NCI-H2081 (cell line): ENCODE data around the gene TMEM41B.
"Not testable (repeated sequence)": the region's sequence is repeated elsewhere in the genome, so short reads cannot be mapped to it uniquely, and the experiment has no call there.

Experiments
- DNase-seq, 2 experiments: peaks; one replicate each; lab custom pipeline; 2025; lab: John Stamatoyannopoulos, UW

TMEM41B gene

DNA sequence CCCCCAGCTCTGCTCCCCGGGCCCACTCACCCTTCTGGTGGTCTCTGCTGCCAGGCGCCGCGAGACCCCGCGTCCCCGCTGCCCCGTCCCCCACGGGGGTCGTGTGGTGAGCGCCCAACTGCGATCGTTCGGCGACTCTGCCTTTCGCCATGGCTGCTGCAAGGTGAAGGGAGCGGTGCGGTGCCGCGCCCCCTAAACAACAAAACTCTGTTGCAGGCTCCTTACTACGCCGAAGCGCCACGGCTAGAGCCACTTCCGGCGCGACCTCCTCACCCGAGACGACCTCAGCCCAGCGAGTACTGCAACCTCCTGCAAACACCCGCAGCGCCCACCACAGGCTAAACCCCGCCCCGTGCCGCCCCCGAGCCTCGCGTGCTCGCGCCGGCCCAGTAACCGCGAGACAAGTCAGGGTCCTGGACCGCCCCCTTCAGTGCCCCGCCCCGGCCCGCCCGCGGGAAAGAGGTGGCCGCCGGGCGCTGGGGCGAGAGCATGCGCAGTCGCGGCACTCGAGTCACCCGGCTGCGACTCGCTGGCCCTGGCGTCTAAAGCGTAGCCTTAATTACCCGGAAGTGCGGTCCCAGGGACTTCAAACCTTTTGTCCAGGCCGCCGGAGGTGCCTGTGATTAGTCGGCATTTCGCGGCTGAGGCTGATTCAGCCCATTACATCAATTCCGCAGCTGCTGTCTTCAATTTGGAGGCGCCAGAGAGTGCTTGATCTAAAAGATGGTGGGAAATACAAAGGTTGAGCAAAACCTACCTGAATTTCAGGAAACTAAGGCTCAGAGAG, at the start of gene TMEM41B:
TSS of gene TMEM41B (minus strand) at position 303 of the 787 bp plus-strand sequence. CDS start at position 151, 152 bp downstream.
- DNase-seq: peak; percentile 98 to 99

DNA sequence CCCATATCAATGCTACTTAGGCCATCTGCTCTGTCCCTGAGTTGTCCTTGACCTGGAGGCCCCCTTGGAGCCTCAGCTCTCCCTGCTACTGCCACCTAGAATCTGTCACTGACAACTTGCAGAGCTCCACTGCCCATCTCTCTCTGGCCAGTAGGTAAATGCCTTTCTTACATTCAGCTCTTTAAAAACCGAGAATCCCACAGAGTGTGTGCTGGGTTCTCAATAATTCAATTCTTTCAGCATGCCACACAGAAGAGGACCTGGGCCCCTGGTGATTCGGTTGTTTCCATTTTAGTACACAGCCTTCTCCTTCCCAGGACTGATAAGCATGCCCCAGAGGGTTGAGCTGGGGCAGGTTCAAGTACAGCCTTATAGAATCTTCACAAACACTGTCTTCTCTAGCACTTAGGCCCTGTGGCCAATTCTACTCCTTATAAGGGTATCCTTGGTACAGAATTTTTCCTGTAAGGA, 48.0 kb upstream of the TMEM41B start:
- DNase-seq: no peak

- DNase-seq: not testable (repeated sequence)
Observed at GRCh38 chr11:9360862-9361622, 46.6 kb upstream of the TMEM41B start.

GRCh38 chr11:9357041-9357440, 42.6 kb upstream of the TMEM41B start:
- DNase-seq: no peak

DNA sequence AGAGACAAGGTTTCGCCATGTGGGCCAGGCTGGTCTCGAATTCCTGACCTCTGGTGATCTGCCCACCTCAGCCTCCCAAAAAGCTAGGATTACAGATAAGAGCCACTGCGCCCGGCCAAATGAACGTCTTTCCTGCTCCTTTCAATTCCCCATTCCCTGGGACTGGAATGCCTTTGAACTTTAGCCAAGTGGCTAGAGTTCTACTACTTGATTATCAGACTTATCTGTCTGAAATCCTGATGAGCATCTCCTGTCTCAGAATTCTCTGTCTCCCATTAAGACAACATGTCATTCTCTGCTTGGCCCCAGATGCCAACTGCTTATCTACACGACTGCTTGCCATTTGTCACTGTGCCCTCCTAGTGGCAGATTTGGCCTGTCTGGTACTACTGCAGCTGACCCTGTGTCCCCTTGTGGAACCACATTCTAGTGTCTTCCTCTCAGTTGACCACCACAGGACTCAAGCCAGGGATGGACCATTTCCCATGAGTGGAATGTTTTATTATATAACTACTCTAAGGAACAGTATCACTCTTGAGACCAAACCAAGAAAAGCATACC, 37.0 kb upstream of the TMEM41B start:
- no peak for DNase-seq

GRCh38 chr11:9347779-9348178, 33.4 kb upstream of the TMEM41B start:
- not testable (repeated sequence) for DNase-seq

DNA sequence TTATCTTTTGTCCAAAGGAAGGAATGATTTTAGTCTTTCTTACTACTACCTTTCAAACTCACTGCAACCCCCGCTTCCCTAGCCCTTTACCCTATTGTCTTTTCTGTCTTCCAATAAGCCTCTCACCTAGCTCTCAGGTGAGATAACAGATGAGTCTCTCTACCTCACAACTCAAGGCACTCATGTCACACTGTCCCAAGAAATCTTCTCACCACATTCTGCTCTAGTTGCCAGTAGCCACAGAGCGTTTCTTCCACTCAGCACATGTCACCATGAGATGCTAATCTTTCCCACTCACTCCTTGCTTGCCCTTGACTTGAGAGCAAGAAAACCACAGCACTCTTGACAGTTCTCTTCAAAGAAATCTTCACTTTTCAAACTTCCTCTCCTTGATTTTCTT, 32.7 kb upstream of the TMEM41B start:
- DNase-seq: no peak

DNA sequence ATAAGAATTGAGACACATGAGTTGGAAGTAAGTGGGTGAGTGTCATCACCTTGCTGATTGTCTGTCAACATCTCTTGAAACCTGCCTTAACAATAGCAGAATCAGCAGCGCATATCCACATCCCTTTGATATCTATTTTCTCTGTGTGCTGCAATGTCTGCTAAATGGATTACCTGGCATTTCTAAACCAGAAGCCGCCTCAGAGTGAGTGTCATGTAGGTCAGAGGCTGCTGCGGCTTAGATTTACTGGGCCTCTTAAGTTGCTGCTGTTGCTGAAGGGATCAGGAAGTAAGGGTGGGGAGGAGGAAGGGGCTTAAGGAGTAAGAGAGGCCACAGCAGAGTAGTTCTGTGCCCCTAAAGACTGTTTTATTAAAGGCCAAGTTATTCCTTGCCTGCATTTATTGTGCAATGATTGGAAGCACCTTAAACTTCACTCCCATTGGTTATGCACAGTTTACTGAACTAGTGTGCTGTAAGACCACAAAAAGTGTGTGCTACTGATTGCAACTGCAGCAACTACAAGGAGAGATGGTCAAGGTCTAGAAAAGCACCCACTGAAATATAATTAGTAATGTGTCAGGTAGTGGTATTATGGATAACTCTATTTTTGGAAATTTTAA, 29.8 kb upstream of the TMEM41B start:
- DNase-seq: no peak

DNA sequence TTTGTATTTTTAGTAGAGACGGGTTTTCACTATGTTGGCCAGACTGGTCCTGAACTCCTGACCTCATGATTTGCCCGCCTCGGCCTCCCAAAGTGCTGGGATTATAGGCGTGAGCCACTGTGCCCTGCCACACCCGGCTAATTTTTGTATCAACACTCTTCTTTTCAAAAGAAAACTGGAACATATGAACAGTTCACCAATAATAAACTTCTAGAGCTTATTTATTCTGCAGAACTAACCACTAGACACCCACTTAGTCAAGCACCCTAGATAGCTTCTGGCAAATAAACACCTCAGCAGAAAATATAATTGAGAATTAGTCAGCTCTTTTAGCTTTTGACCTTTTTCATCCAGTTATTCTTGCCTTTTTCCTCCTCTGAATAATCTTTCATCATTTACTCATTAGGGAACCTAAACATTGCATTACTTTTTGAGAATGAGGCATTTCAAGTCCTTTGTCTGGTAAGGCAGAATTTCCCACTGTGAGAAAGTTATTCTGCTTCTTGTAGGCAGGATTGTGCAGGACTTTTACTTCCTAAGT, 27.3 kb upstream of the TMEM41B start:
- no peak for DNase-seq

GRCh38 chr11:9332655-9333054, 18.3 kb upstream of the TMEM41B start:
- DNase-seq: no peak

DNA sequence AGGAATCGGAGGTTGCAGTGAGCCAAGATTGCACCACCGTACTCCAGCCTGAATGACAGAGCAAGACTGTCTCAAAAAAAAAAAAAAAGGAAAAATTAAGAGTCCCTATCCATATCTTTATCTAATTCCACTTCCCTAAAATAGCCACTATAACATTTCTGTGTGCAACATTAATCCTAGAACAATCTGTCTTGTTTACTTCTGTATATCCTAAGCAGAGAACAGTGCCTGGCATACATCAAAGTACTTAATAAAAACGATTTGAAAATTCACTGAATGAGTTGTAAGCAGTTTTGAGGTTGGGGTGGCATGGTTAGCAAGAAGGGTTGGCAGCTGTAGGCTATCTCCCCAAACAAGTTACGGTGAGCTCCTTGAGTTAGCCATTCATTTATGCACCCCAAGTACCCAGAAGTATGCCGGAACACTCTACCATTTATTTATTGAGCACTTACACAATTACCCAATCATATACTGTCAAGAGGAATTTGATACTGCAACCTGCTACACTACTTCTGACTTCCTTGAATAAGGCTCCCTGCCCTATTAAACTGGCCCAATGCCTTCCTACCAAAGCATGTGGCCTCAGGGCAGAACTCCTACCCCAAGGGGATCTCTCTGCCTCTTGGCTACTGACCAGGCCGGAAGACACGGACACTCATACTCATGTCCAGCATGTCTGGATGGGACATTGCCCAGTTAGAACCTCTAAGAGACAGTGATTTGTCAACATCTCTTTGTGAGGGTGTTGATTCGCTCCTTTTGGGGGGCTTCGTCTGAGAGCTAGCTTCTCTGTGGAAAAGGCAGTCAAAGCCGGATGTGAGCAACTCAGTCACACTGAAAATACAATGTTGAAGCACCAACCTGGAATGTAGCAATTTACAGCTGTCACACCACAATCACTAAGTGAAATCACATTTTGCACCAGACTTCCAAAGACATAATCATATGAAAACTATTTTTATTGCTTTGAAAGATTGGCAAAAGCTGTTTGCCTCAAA, 16.3 kb upstream of the TMEM41B start:
- DNase-seq: no peak

GRCh38 chr11:9320047-9320446, 5.7 kb upstream of the TMEM41B start:
- no peak for DNase-seq

- DNase-seq: not testable (repeated sequence)
Observed at GRCh38 chr11:9319377-9320001, 5.1 kb upstream of the TMEM41B start.

GRCh38 chr11:9318442-9319376, 4.3 kb upstream of the TMEM41B start:
- DNase-seq: not testable (repeated sequence)

DNA sequence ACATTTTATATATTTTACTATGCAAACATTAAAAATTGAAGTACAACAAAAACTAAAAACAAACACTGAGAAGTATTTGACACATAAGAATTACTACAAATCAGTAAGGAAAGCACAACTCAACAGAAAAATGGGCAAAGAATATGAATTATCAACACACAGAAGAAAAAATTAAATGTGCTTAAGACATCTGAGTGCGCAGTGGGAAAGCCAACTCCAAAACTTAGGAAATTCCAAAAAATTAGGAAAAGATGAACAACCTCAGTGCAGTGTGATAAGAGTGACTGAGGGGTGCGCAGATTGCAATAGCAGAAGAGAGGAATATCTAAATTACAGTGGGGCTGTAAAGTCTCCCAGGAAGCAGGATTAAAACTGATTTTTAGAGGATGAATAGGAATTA, 1.9 kb upstream of the TMEM41B start:
- DNase-seq: no peak

- peak in 1 of 2 experiments; percentile 49 for DNase-seq
Observed at GRCh38 chr11:9315078-9315688, 790 bp upstream of the TMEM41B start.

DNA sequence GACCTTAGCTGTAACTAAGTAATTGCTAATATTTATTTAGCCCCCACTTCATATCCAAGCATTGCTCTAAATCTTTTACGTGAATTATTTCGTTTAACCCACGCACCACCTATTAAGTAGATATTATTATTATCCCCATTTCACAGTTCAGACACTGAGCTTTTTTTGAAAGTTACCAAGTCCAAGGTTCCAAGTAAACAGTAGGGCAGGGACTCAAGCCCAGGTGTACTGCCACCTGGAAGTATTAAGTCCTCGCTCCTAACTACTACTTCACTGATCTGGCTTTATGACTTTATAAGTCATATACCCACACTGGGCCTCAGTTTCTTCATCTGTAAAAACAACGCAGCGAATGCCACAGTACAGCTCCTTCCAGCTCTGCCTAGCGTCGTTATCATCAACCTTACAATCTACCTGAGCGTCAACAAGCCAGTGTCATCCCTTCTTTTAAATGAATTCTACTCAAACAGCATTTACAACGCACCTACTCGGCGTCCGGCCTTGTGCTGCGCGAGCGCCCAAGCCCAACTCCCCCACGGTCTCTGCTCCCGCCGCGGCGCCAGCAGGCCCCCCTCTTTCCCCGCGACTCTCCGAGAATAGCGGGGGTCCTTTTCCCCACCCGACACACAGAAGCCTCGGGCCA, 624 bp downstream of the TMEM41B start:
- DNase-seq: peak; percentile 28

- no peak for DNase-seq
Observed at GRCh38 chr11:9310485-9311090, 3.8 kb downstream of the TMEM41B start.
